ENCODE measurements around the gene LAG3.
"Not testable (repeated sequence)": the region's sequence is repeated elsewhere in the genome, so short reads cannot be mapped to it uniquely, and the experiment has no call there.

The LAG3 gene

DNA sequence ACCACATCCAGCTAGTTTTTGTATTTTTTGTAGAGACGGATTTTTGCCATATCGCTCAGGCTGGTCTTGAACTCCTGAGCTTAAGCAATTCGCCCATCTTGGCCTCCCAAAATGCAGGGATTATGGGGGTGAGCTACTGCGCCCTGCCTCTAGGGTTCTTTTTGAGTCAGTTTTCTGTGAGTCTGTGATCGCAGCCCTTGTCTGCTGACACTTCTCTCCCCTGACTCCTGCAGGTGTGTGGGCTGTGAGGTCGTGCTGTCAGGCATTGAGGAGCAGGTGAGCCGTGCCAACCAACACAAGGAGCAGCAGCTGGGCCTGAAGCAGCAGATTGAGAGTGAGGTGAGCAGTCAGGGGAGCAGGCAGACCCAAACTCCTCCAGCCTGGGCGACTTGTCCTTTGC is 42.2 kb upstream of the LAG3 start:
- H3K4me3 ChIP-seq (ENCODE audit: low read depth, low read length), result no peak overlapping the region
- TF ChIP-seq, protein P1, sequence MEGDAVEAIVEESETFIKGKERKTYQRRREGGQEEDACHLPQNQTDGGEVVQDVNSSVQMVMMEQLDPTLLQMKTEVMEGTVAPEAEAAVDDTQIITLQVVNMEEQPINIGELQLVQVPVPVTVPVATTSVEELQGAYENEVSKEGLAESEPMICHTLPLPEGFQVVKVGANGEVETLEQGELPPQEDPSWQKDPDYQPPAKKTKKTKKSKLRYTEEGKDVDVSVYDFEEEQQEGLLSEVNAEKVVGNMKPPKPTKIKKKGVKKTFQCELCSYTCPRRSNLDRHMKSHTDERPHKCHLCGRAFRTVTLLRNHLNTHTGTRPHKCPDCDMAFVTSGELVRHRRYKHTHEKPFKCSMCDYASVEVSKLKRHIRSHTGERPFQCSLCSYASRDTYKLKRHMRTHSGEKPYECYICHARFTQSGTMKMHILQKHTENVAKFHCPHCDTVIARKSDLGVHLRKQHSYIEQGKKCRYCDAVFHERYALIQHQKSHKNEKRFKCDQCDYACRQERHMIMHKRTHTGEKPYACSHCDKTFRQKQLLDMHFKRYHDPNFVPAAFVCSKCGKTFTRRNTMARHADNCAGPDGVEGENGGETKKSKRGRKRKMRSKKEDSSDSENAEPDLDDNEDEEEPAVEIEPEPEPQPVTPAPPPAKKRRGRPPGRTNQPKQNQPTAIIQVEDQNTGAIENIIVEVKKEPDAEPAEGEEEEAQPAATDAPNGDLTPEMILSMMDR (IDR thresholded peaks at IDR 0.05; ENCODE audit: insufficient read depth, low read depth, low read length, missing control alignments), result no peak
- DNase-seq (ENCODE audit: low read depth), result peak; percentile 30

DNA sequence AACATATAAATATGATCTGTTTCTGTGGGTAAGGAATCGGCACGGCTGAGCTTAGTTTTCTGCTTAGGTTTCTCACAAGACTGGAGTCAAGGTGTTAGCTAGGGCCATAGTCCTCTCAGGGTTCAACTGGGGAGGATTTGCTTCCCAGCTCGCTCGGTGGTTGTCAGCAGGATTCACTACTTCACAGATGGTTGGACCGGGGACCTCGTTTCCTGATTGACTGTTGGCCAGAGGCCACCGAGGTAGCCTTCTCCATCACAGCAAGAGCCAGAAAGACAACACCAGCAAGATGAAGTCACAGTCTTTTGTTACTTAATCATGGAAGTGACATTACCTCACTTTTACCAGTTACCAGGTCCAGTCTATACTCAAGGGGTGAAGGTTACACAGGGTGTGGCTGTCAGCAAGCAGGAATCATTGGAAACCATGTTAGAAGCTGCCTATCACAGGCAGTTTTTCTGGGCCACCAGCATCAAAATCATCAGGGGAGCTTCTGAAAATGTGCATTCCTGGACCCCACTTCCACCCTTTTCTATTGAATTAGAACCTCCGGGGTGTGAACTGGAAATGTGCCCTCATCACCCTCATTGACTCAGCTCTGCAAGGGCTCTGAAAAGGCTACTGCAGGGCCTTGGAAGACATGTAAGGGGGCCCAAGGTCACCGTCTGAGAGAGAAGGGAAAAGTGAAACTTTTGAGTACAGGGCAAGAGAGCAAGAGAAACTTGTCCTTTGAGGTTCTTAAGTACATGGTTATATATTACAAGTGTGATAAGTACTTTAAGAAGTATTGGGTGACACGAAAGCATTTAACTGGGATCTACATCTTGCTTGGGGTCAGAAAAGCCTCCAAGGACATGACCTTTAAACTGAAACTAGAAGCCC is 37.6 kb upstream of the LAG3 start:
- TF ChIP-seq, protein P1 (IDR thresholded peaks at IDR 0.05; ENCODE audit: insufficient read depth, low read depth, low read length, missing control alignments), result no peak
- no peak overlapping the region for H3K4me3 ChIP-seq (ENCODE audit: low read depth, low read length)
- no peak for DNase-seq (ENCODE audit: low read depth)

DNA sequence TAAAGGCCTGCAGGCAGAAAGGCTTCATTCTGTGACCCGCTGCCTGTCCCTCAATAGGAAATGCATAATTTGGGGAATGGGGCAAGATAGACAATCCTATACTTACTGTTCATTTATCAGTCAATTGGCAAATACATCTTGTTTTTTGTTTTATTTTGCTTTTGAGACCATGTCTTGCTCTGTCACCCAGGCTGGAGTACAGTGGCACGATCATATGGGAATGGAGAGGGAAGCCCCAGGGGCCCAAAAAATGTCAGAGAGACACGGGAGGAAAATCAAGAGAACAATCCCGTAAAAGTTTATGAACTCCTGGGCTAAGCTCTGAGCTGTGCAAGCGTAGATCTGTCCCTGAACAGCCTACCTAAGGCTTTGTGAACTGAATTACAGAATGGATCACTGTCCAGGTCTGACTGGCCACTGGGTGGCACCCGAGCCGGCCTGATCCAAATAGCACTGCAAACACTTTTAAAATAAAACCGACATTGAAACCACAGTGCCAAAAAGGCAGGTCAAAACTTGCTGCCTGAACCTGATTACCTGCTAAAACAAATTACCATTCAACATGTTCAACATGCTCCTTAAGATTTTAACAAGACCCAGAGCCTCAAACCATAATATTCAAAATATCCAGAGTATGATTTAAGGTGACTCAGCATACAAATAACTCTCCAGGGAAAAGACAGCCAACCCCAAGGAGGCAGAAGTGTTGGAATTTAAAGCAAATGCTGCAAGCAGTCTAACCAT is 36.7 kb upstream of the LAG3 start:
- no peak overlapping the region for H3K4me3 ChIP-seq (ENCODE audit: low read depth, low read length)
- TF ChIP-seq, protein P1 (IDR thresholded peaks at IDR 0.05; ENCODE audit: insufficient read depth, low read depth, low read length, missing control alignments), result peak; percentile 49
- peak; percentile 58 for DNase-seq (ENCODE audit: low read depth)

DNA sequence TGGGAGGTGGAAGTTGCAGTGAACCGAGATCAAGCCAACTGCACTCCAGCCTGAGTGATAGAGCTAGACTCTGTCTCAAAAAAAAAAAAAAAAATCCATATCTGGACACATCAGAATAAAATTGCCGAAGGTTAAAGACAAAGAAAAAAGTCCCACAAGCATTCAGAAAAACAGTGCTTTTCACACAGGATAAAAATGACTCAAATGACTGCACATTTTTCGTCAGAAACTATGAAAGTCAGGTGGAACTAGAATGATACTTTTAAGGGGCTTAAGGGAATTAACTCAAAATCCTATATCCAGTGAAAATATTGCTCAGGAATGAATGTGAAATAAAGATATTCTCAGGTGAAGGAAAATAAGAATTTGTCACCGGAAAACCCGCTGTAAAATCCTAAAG is 35.6 kb upstream of the LAG3 start:
- TF ChIP-seq, protein P1 (IDR thresholded peaks at IDR 0.05; ENCODE audit: insufficient read depth, low read depth, low read length, missing control alignments), result no peak
- no peak for DNase-seq (ENCODE audit: low read depth)
- H3K4me3 ChIP-seq (ENCODE audit: low read depth, low read length), result no peak overlapping the region

- H3K4me3 ChIP-seq (ENCODE audit: low read depth, low read length); DNase-seq (ENCODE audit: low read depth): not testable (repeated sequence)
These were observed 30.2 kb upstream of the LAG3 start for GRCh38 chr12:6742080-6742479.

DNA sequence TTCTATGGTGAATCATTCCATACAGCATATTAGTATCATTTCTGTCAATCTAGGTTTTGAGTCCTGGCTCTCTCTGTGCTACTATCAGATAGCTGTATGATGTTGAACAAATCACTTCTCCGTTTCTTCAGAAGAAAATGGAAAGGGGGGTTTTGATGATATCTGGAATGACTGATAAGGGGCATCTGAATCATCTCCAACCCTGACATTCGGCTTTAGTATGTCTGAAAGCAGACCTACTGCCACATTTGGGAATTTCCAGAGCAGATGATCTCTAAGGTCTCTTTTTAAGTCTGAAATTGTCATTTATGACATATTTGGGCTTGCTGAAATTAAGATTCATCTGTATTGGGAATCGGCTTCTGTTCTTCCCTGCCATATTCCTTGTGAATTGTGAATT is 29.5 kb upstream of the LAG3 start:
- DNase-seq (ENCODE audit: low read depth), result no peak
- TF ChIP-seq, protein P1 (IDR thresholded peaks at IDR 0.05; ENCODE audit: insufficient read depth, low read depth, low read length, missing control alignments), result no peak
- no peak overlapping the region for H3K4me3 ChIP-seq (ENCODE audit: low read depth, low read length)

DNA sequence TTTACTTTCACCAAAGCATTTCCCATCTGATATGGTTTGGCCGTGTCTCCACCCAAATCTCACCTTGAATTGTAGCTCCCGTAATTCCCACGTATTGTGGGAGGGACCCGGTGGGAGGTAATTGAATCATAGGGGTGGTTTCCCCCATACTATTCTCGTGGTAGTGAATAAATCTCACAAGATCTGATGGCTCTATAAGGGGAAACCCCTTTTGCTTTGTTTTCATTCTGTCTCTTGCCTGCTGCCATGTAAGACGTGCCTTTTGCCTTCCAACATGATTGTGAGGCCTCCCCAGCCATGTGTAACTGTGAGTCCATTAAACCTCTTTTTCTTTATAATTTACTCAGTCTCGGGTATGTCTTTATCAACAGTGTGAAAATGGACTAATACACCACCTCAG is 29.0 kb upstream of the LAG3 start:
- DNase-seq (ENCODE audit: low read depth); H3K4me3 ChIP-seq (ENCODE audit: low read depth, low read length): not testable (repeated sequence)

Data from GM12865 (cell line).